SK-N-SH (cell line): ENCODE results near the gene SPTBN5.

Experiments used
- EP300 ChIP-seq, 2 experiments: IDR thresholded peaks; 2 replicates each; pipeline versions ENCODE4 v1.4.0 to v1.6.1; 2012; ENCODE audit warnings: borderline replicate concordance in 1 of 2, low read depth in 1 of 2, low read length in 1 of 2
- FOSL2 ChIP-seq: IDR thresholded peaks from 2 replicates; pipeline ENCODE4 v1.4.0; 2012; ENCODE audit warnings: low read depth, mild to moderate bottlenecking, moderate library complexity, borderline replicate concordance
- GABPA ChIP-seq: IDR thresholded peaks from 2 replicates; pipeline ENCODE4 v1.4.0; 2012; ENCODE audit warnings: low read depth, mild to moderate bottlenecking
- JUND ChIP-seq: IDR thresholded peaks from 2 replicates; pipeline ENCODE4 v1.4.0; 2012
- MEF2A ChIP-seq: IDR thresholded peaks from 2 replicates; pipeline ENCODE4 v1.4.0; 2012; ENCODE audit warnings: low read depth, borderline replicate concordance
- NFIC ChIP-seq: IDR thresholded peaks from 2 replicates; pipeline ENCODE4 v1.4.0; 2012; ENCODE audit warnings: borderline replicate concordance
- PBX3 ChIP-seq: IDR thresholded peaks from 2 replicates; pipeline ENCODE4; 2012
- POLR2AphosphoS5 ChIP-seq: IDR thresholded peaks from 2 replicates; pipeline ENCODE4 v1.6.1; 2012; ENCODE audit warnings: low read depth, low read length
- RAD21 ChIP-seq: IDR thresholded peaks from 2 replicates; pipeline ENCODE4 v1.6.1; 2012; ENCODE audit warnings: mild to moderate bottlenecking, low read length
- RFX5 ChIP-seq: IDR thresholded peaks from 2 replicates; pipeline ENCODE4 v1.6.1; 2012; ENCODE audit warnings: mild to moderate bottlenecking, improper control_type of control experiment, low read length
- SMC3 ChIP-seq: IDR thresholded peaks from 2 replicates; pipeline ENCODE4 v1.6.1; 2012; ENCODE audit warnings: low read depth, low read length, improper control_type of control experiment
- TF ChIP-seq, protein P1 (sequence below): fragments of 200-600 bp; sonication (generic); IDR thresholded peaks from 2 replicates; pipeline ENCODE4 v1.6.1; 2017; ENCODE audit warnings: antibody characterized with exemption, mild to moderate bottlenecking, moderate library complexity
- TF ChIP-seq, protein P2 (sequence below): IDR thresholded peaks from 2 replicates; pipeline ENCODE4 v1.6.1; 2012; ENCODE audit warnings: mild to moderate bottlenecking, low read depth, low read length, moderate library complexity
- TF ChIP-seq, protein P3 (sequence below): IDR thresholded peaks from 2 replicates; pipeline ENCODE4 v1.4.0; 2012; ENCODE audit warnings: low read depth, borderline replicate concordance

- TF ChIP-seq SMC3 (no peak), FOSL2 (no peak), RFX5 (no peak), POLR2AphosphoS5 (no peak), EP300 (IDR thresholded peaks at IDR 0.05; ENCODE audit: borderline replicate concordance in 1 of 2, low read depth in 1 of 2, low read length in 1 of 2) (no peak), GABPA (no peak), JUND (no peak), RAD21 (no peak), MEF2A (no peak), PBX3 (no peak), NFIC (no peak)
- TF ChIP-seq, protein P1, sequence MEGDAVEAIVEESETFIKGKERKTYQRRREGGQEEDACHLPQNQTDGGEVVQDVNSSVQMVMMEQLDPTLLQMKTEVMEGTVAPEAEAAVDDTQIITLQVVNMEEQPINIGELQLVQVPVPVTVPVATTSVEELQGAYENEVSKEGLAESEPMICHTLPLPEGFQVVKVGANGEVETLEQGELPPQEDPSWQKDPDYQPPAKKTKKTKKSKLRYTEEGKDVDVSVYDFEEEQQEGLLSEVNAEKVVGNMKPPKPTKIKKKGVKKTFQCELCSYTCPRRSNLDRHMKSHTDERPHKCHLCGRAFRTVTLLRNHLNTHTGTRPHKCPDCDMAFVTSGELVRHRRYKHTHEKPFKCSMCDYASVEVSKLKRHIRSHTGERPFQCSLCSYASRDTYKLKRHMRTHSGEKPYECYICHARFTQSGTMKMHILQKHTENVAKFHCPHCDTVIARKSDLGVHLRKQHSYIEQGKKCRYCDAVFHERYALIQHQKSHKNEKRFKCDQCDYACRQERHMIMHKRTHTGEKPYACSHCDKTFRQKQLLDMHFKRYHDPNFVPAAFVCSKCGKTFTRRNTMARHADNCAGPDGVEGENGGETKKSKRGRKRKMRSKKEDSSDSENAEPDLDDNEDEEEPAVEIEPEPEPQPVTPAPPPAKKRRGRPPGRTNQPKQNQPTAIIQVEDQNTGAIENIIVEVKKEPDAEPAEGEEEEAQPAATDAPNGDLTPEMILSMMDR, result no peak
- TF ChIP-seq, protein P2, sequence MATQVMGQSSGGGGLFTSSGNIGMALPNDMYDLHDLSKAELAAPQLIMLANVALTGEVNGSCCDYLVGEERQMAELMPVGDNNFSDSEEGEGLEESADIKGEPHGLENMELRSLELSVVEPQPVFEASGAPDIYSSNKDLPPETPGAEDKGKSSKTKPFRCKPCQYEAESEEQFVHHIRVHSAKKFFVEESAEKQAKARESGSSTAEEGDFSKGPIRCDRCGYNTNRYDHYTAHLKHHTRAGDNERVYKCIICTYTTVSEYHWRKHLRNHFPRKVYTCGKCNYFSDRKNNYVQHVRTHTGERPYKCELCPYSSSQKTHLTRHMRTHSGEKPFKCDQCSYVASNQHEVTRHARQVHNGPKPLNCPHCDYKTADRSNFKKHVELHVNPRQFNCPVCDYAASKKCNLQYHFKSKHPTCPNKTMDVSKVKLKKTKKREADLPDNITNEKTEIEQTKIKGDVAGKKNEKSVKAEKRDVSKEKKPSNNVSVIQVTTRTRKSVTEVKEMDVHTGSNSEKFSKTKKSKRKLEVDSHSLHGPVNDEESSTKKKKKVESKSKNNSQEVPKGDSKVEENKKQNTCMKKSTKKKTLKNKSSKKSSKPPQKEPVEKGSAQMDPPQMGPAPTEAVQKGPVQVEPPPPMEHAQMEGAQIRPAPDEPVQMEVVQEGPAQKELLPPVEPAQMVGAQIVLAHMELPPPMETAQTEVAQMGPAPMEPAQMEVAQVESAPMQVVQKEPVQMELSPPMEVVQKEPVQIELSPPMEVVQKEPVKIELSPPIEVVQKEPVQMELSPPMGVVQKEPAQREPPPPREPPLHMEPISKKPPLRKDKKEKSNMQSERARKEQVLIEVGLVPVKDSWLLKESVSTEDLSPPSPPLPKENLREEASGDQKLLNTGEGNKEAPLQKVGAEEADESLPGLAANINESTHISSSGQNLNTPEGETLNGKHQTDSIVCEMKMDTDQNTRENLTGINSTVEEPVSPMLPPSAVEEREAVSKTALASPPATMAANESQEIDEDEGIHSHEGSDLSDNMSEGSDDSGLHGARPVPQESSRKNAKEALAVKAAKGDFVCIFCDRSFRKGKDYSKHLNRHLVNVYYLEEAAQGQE, result no peak
- TF ChIP-seq, protein P3, sequence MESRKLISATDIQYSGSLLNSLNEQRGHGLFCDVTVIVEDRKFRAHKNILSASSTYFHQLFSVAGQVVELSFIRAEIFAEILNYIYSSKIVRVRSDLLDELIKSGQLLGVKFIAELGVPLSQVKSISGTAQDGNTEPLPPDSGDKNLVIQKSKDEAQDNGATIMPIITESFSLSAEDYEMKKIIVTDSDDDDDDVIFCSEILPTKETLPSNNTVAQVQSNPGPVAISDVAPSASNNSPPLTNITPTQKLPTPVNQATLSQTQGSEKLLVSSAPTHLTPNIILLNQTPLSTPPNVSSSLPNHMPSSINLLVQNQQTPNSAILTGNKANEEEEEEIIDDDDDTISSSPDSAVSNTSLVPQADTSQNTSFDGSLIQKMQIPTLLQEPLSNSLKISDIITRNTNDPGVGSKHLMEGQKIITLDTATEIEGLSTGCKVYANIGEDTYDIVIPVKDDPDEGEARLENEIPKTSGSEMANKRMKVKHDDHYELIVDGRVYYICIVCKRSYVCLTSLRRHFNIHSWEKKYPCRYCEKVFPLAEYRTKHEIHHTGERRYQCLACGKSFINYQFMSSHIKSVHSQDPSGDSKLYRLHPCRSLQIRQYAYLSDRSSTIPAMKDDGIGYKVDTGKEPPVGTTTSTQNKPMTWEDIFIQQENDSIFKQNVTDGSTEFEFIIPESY, result no peak
Measured at GRCh38 chr15:41932101-41932500, 38.2 kb upstream of the SPTBN5 start.
